Stimulated activated CD4-positive, alpha-beta T cell treated with anti-CD3 and anti-CD28 coated beads, Interleukin-15, amount 100 ng/mL, for 1 hour (primary cell): Measurements from ENCODE around the gene RICTOR.

Source experiments
- DNase-seq, 2 donors: peaks; one replicate each; pipeline ENCODE4 v3.0.0-alpha.2; 2020; ENCODE audit warnings: low read depth in 1 of 2, low spot score in 1 of 2

RICTOR gene

DNA sequence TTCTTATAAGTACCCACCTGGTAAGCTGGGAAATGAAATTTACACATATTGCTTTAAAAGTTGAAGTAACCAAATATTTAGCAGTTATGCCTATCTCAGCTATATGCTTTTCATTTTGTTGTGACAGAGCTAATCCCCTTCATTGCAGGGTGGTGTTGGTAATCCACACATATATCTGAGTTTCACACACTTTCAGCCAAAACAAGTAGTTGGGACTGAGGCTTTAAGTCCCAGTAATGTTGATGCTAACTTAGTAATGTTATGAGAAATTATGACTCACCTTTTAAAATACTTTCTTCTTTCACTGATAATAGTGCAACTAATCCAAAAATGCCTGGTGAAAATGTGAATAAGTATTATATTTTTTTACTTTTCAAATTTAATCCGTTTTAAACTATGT, 19.2 kb upstream of the RICTOR start:
- no peak for DNase-seq

DNA sequence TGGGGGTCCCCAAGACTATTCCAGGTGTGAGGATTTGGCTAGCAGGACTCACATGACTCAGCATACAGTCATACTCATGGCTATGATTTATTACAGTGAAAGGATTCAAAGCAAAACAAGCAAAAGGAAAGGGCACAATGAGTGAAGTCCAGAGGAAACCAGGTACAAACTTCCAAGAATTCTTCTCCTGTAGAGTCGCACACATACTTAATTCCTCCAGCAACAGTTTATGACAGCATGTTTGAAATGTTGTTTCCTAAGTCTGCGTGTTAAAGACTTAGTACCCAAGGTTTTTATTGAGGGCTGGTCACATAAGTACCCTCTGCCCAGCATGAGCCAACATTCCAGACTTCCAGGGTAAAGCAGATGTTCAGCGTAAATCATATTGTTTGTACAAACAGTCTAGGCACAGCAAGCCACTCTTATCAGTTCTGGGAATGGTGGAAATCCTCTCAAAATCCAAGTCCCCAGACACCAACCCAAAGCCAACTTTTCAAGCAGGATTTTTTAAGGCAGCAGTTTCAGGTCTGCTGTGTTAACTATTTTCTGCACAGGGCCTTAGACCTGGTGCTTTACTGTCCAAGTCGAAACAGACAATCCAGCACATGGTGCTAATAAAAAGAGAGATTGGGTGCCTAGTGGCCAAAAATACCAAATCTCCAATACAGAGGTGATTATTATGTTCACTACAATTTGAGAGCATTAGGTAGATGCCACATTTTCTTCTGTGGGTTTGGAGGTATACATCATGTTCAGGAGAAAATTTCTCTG, 18.6 kb upstream of the RICTOR start:
- DNase-seq: no peak

DNA sequence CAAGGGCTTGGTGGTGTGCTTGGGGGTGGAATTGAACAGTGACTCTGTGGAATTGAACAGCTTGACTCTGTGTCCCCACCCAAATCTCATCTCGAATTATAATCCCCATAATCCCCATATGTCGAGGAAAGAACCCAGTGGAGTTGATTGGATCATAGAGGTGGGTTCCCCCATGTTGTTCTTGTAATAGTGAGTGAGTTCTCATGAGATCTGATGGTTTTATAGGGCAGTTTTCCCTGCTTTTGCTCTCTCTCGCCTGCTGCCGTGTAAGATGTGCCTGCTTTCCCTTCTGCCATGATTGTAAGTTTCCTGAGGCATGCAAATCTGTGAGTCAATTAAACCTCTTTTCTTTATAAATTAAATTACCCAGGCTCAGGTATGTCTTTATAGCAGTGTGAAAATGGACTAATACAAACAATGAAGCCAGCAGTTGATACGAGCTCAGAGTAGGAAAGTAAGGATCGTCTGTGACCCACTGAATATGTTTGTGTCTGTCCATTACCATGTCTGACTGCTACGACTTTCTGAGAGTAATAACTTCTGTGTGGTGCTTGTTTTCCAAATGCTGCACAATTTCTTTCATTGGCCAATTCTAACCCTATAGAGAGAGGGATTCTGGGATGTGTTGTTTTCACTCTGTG, 17.9 kb upstream of the RICTOR start:
- DNase-seq: no peak

DNA sequence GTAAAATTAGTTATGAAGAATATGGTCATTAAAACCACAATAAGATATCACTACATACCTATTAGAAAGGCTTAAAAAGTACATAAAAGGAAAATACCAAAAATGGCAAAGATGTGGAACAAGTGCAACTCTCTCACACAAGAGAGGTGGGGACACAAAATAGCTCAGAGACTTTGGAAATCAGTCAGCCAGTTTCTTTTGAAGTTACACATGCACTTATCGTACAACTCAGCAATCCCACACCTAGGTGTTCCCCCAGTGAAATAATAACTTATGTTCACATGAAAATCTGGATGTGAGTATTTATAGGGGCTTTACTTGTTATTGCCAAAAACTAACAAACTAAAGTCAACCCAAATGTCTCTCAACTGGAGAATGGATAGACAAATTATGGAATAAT, 9.8 kb upstream of the RICTOR start:
- no peak for DNase-seq

DNA sequence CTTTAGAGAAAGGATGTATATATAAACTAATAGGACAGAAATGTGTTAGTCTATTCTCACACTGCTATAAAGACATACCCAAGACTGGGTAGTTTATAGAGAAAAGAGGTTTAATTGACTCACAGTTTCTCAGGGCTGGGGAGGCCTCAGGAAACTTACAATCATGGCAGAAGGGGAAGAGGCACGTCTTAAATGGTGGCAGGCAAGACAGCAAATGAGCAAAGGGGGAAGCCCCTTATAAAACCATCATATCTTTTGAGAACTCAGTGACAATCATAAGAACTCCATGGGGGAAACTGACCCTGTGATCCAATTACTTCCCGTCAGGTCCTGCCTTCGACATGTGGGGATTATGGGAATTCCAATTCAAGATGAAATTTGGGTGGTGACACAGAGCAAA, 8.8 kb upstream of the RICTOR start:
- no peak for DNase-seq

DNA sequence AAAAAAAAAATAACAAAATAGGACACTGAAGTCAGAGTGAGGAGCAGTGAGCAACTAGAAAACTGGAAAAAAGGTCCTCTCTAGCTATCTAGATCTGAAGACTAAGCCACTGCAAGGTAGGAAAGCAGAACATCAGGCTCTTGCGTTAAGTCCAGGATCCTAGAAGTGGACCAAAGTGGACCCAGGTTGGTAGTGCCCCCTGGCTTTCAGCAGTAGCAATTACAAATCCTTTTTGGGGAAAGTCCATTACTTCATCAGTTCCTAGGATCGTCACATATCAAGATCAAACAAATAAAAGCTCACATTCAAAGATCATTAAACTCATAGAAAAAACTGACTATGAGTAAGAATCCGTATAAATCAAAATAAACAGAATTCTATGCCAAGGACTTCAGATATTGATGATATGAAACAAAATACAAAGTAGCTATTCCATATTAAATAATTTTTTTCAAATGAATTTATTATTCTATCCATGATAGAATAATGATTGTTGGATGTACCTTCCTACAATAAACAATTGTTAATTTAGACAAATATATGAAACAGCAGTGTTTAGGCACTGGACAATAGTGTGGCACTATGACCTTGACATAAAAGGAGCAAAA, 6.5 kb upstream of the RICTOR start:
- DNase-seq: no peak

DNA sequence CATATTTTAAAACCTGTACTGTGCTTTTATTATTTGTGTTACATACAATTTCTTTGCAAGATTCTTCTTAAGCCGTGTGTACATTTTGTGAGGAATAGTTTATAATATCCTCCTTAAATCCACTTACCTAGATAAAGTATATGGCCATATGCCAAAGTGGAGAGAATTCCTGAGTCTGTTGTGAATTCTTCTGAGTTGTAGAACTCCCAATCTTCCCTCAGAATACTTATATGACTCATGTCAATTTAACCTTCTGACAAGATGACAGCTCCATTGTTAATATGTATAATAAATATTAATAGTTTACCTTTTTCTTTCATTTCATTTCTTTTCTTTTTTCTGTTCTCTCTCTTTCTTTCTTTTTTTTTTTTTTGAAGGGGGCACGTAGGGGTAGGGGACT, 6.0 kb upstream of the RICTOR start:
- no peak for DNase-seq

DNA sequence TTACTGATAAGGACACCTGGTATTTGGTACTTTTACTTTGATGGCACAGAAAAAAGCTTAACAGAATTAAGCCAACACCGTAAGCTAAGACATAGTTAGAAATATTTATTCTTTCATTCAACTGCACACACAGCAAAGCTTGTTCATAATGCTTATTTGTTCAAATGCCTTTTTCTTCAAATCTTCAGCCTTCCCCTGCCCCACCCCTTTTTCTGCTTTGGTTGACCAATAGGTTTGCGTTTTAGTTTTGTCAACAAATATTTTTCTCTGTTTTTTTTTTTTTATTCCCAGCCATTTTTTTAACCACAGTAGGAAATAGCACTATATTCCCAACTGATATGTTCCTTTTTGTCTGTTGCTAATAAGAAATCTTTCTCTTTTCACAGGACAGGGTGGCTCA, 4.9 kb upstream of the RICTOR start:
- no peak for DNase-seq

DNA sequence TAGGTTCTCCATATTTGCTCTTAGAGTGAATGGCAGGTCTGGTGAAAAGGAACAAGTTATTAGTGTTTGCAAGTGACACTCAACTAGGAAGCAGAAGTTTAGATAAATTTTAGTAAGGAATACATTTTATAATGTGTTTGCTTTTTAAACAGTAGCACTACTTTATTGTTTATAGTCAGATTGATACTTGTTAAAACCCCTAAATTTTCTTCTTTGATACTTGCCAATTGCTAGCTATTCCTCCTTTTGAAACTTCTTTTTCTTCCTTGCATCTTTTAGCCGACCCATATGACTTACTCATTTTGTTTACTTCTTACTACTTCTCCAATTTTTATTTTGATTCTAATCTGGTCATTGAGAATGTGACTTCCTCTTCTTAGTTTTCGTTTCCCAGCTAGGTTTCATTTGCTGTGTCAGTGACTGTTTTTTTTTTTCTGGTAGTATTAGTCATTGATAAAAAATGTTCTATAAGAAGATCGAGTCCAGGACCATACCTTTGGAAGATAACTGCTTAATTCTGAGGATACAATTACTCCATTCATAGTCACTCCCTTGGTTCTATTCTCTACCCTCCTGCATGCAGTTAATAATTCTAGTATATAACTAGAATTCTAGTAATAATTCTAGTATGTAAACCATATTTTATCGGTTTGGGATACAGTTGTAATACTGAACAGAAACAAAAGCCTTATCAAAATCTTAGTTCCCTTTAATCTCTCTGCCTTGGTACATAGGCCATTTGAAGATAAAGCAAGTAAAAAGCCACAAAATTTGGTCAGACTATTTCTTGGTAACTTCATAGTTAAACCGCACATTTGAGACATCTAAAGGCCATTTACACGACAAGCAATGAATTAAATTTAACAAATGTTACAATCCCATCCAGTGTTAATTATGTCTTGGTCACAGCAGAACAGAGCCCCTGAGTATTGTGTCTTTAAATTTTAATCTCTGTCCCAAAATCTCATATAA, 2.8 kb upstream of the RICTOR start:
- no peak for DNase-seq

DNA sequence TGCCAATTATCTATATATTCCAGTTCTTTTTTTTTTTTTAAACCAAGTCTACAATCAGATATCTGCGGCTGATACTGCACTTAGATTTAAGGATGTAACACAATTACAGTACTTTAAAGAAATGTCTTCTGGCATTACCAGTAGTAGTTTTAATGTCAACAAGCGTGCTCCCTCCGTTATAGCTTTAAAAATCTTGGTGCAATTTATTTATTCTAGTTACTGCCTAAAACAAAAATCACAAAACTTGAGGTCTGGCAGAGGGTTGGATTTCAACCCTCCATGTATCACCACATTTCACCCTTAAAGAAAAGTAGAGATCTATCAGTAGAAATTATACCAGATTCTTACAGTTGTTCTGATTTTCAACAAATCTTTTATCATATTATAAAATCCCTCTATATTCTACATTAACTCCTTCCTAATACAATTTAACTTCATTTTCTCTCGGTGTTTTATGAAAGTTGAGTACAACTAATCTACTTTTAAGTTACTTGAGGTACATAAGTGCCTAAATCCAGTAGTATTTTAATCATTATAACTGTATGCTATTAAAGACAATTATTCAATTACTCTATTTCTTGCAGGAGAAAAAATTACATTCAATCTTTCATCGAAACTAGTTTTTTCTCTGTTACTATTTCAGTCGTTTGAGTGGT, 2.0 kb upstream of the RICTOR start:
- no peak for DNase-seq

DNA sequence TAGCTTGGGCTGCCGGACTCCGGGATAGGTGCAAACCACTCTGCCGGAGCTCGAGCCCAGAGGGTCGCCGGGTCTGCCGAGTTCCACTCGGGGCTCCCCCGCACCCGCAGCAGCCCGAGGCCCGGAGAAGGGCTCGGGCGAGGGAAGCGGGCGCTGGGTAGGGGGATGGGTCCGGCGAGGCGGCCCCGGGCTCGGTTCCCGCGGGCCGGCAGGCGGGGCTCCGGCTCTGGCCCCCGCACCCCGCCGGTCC, 507 bp downstream of the RICTOR start:
- no peak for DNase-seq

DNA sequence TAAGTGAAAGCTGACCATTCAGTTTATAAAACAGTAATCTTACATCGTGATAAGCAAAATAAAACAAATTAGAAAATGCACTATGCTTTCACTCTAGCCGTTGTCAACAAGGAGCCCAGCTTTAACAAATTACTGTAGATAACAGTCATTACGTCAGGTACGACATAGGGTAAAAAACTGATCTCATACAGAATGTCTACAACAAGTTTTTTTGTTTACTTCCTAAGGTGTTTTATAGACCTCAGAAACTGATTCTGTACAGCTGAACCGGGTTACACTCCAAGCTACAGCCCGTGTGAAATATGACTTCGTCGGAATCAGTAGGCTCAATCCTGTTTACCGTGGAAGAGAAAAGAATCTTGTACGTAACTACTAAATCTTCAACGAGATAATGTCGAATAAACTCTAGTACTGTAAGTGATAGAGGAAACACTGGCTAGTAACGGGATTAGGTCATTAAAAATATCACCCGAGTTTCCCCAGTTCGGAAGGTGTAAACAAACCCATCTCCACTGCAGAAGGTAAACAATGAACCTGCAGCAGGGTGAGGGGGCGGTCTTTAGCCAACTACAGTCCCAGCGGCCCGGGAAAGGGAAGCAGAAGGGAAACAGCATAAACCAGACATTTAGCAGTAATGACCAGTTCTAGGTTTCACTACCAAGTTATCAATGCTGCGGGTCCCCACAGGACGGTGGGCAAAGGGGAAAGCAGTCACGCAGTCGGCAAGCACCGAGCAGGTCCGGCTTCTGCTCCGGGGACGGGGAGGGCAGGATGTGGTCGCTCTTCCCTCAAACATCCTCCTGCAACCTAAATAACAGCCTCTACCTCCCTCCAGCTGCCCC, 1.1 kb downstream of the RICTOR start:
- peak; percentile 9 to 15 for DNase-seq

DNA sequence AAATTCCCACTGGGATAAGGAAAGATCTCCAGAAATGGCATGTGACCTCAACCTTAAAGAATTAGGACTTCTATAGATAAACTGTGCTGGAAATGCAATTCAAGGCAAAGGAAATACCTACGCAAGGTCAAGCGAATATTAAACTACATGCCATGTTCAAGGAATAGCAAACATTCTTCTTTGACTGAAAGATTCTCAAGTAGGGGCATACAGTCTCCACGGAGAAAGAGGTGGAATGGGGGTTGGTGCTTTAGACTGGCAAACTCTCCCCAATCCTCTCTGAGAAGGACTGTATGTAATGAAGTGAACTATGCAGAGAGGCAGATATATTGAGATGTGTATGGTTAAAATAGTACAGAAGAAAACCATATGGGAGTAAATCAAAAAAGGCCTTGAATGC, 6.1 kb downstream of the RICTOR start:
- DNase-seq: no peak

DNA sequence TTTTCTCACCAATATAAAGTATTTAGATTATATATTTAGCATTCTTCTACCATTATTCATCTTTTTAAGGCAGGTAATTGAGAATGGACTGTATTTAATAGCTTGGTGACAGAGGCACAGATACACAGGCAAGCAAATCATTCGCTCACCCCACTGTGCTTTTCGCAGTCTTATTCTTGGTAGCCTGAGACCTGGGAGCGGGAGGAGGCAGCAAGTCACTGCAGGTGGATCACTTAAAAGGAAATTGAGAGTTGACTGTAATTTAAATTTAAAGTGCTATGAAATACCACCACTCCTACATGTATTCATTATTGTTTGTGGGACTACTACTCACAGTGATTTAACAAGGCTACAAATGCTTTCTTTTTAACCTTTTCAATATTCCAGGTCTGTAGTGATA, 9.7 kb downstream of the RICTOR start:
- no peak for DNase-seq

DNA sequence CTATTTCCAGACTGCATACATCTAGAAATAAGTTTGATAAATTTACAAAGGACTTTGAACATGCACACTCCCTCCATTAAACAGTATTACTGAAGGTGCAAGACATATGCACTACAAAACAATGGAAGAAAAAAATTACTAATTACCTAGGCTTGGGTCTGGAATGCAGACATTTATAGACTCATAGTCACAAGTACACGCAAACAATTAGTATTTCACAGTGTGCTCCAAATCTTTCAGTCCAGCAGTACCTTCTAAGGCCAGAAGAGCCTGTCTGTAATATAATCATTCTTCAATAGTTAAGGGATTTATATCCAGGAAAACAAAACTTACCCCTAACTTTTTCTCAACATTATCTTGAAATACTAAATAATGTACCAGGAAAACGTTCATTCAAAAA, 11.2 kb downstream of the RICTOR start:
- DNase-seq: no peak

DNA sequence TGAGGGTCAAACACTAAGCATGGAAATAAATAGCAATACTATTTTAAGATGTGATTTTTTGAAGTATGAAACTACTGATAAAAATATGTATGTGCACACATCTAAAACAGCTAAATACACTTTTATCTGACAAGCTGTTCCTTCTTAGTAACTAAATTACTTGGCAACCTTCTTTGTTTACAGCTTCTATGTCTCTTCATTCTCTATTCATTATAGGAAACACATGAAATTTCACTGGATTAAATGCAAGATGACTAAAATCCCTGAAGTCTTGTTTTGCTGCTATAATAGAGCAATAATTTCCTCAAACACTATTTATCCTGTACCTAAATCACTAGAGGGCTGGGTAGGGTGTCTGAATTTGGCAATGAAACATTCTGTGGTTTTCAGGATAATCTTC, 11.7 kb downstream of the RICTOR start:
- no peak for DNase-seq

DNA sequence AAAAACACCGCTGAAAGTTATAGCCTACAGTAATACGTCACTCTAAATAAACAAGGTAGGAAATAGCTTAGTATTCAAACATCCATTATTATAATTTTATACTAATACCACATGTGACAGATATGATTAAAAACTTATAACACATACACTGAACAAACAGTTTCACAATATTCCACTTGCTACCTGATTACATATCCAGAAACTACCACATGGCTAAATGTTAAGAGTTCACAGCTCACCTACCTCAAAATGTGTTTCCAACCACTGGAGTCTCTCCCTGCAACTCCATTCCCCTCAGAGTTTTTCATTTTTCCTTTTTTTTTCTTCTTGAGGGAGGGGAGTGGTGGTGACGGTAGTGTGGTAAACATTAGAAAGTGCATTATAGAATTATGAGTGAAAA, 12.1 kb downstream of the RICTOR start:
- no peak for DNase-seq

DNA sequence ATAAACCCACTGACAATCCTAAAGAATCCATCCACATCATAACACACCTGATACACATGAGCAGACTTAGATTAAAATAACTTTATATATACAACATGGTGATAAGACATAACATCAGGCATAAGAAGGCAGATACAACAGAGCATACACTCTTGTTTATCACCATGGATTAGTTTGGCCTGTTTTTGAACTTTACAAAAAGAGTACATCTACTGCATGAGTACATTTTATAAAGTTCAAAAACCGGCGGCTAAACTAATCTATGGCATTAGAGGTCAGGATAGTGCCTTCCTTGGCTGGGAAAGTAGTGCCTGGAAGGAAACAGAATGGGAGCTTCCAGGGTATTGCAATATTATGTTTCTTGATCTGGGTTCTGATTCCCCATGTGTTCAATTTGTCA, 15.1 kb downstream of the RICTOR start:
- DNase-seq: no peak

DNA sequence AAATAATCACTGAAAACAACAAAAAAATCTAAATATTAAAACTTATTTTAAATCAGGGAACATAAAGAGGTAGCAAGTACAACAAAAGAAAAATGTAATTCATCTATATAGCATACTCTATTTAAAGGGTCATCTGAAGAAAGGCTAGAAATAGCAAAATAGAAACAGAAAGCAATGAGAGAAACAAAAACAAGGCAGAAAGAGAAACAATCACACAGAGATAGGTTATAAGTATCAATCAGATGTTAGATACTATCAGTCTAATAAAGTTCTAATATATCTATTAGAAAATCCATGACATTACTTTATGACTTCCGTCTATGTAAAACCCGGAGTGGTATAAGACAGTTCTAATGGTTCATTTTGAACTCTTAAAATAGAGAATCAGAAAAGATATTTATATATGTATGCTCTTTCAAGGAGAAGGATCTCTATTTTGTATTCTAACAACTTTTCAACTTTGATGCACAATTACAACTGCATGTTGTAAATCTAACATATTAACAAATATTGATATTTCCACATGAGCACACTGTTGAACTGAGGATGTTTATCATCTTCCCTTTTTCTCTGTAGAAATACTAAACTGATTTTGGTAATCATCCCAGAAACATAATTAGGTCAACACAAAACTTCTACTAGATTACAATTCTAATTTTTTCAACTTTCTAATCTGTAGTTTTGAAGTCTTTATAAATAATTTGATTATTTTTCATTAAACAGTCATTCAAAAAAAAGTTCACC, 15.8 kb downstream of the RICTOR start:
- no peak for DNase-seq

DNA sequence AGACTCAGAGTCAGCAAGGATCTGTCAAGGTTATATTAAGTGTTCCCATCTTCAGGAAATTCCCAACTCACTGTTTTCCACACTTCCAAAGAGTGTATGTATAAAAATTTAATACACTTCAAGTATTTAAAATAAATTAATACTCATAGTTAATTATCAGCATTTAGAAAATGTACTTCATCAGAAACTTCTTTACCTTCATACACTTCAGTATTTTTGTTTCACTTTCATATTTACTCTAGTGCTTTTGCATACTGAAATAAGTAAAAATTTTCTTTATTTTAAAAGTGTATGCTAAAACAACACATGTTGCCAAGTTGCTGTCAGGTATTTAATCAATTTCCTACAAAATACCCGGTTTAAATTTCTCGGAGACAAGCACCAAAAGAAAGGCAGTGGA, 16.5 kb downstream of the RICTOR start:
- DNase-seq: no peak
